ENCODE measurements around the gene CHCHD6. TPM values are rescaled to one million over a fixed set of nuclear protein-coding genes. Genes with fewer than 3 reads are reported as not detected.

The CHCHD6 gene
- total RNA-seq, 2 experiments from 2014 or later, result 12.7 to 13.1 TPM

DNA sequence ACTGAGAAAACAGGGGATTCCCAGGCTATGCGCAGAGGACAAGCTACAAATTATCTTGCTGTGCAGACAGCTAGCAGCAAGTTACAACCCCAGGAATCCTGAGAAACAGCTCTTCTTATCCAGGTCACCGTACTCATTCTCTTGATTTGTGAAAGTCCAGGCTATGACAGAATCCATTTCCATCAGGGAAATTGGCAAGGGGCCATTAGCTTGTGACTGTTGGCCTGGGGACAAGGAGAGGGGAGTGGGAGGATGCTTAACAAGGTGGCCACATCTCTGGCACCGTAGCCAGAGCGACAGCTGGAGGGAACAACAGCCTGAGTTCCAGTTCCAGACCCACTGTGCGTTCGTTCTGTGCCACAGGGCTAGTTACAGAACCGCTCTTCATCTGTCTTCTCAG, 233.9 kb downstream of the CHCHD6 start:
- no peak for DNase-seq
- Mint-ChIP-seq H3K9me3 (no peaks in the 10 kb centered on the region), H3K4me1 (ENCODE audit: low read depth) (no peaks in the 10 kb centered on the region), H3K27me3 (no peaks in the 10 kb centered on the region), H3K4me3 (no peak overlapping the region), H3K36me3 (no peaks in the 10 kb centered on the region), H3K27ac (no peak overlapping the region)
- POLR2A ChIA-PET, result no interaction called here
- intact Hi-C loops (cut with micrococcal nuclease), result no loop called here
- CTCF ChIA-PET, result interaction anchor here (0.7 kb wide), 1 partner anchor 58 kb away, joined by 3 read pairs; no protein-coding TSS in a partner anchor

DNA sequence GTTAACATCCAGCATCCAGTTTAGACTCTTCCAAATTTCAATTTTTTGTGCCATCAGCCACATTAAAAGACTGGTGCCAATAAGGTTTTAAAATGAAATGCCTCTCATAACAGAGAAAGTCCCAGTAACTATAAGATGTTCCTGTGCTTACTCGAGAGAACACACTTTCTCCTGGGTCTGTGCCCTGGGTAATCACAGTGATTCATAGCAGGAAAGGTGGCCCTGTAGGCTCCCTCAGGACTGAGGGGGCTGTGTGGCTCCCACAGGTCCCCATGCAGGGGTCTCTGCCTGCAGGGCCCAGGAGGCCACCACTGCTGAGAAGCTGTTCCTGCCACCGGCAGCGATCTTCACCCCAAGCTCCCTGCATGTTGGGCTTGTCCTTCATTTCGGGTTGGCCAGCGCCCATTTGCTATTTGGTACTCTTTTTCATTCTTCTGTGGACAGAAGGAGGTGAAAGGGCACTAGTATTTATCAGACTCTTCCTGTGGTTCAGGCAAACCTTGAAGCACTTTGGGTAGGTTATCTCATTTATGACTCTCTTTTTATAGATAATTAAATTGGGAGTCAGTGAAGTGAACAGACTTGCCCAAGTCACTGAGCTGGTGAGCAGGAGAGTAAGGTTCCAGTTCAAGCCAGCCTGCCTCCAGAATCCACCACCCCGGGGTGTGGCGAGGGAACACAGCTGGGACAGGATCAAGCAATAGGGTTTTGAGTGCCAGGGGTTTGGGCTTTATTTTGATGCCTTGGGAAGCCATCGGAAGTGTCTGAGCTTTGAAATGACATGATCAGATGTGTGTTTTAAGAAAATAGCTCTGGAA, 234.7 kb downstream of the CHCHD6 start:
- Mint-ChIP-seq H3K36me3 (no peaks in the 10 kb centered on the region), H3K27me3 (no peaks in the 10 kb centered on the region), H3K9me3 (no peaks in the 10 kb centered on the region), H3K4me1 (ENCODE audit: low read depth) (no peaks in the 10 kb centered on the region), H3K27ac (no peak overlapping the region), H3K4me3 (no peak overlapping the region)
- ChIA-PET POLR2A (no interaction called here), CTCF (no interaction called here)
- DNase-seq, result no peak
- intact Hi-C loops (cut with micrococcal nuclease), result no loop called here

DNA sequence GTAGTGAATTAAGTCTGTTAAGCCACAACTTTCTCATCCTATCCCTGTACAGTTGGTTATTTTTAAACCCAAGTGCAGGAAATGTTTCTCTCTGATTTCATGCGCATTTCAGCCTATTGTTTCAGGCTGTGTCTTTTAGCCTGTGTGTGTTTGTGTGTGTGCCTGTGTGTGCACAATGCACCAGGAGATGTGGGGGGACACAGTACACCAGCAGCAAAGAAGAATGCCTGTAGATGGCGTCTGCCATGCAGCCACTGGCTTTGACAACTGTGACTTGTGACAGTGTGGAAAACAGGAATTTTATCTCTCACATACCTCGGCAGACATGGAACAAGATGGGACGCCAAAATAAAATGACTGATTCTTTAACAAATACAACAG, 235.3 kb downstream of the CHCHD6 start:
- H3K4me3 Mint-ChIP-seq, result no peak overlapping the region
- no peak for DNase-seq
- H3K27me3 Mint-ChIP-seq, result no peaks in the 10 kb centered on the region
- no peaks in the 10 kb centered on the region for H3K36me3 Mint-ChIP-seq
- no peak overlapping the region for H3K27ac Mint-ChIP-seq
- POLR2A ChIA-PET, result no interaction called here
- H3K9me3 Mint-ChIP-seq, result no peaks in the 10 kb centered on the region
- intact Hi-C loops (cut with micrococcal nuclease), result no loop called here
- CTCF ChIA-PET, result no interaction called here
- H3K4me1 Mint-ChIP-seq (ENCODE audit: low read depth), result no peaks in the 10 kb centered on the region

DNA sequence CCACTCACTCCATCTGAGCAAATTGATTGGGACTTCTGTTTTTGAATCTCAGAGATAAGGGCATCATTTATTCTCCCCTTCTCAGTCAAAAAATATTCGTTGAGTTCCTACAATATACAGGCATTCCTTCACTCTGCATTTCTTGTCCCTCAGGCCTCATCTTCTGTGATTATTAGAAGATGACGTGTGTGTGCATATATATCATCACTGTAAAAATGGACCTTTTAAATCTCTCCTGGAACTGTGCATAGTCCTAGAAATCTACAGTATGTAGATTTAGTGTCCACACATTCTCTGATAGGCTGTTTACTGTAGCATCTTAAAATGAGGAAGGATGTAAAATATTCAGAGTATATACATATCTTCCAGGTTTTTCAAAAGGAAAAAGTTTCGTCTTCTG, 235.7 kb downstream of the CHCHD6 start:
- H3K9me3 Mint-ChIP-seq, result no peaks in the 10 kb centered on the region
- no peaks in the 10 kb centered on the region for H3K36me3 Mint-ChIP-seq
- intact Hi-C loops (cut with micrococcal nuclease), result no loop called here
- CTCF ChIA-PET, result no interaction called here
- no peak for DNase-seq
- no peaks in the 10 kb centered on the region for H3K27me3 Mint-ChIP-seq
- POLR2A ChIA-PET, result no interaction called here
- H3K4me3 Mint-ChIP-seq, result no peak overlapping the region
- H3K27ac Mint-ChIP-seq, result no peak overlapping the region
- H3K4me1 Mint-ChIP-seq (ENCODE audit: low read depth), result no peaks in the 10 kb centered on the region

DNA sequence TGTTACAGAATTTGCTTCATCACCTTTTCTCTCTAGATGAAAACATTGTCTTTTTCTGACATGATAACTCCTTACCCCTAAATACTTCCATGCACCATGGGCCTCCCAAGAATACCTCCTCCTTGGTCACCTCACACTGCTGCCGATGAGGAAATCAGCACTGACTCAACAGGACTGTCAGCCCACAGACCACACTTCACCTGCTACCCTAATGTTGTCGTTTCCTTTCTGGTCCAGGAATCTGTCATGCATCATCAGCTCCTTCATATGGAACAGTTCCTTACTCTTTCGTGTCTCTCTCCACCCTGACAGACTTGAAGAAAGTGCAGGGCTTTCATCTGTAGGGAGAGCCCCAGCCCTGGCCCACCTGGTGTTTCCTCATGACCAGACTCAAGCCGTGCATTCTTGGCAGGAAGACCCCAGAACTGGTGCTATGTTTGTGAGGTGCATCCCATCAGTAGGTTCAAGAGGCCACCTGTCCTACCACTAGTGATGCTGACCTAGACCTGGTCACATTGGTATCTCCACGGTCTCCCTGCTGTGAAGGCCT, 237.8 kb downstream of the CHCHD6 start:
- Mint-ChIP-seq H3K9me3 (no peaks in the 10 kb centered on the region), H3K4me1 (ENCODE audit: low read depth) (no peaks in the 10 kb centered on the region), H3K27me3 (no peaks in the 10 kb centered on the region), H3K27ac (no peak overlapping the region), H3K36me3 (no peaks in the 10 kb centered on the region), H3K4me3 (no peak overlapping the region)
- intact Hi-C loops (cut with micrococcal nuclease), result no loop called here
- DNase-seq, result no peak
- POLR2A ChIA-PET, result no interaction called here
- CTCF ChIA-PET, result no interaction called here

DNA sequence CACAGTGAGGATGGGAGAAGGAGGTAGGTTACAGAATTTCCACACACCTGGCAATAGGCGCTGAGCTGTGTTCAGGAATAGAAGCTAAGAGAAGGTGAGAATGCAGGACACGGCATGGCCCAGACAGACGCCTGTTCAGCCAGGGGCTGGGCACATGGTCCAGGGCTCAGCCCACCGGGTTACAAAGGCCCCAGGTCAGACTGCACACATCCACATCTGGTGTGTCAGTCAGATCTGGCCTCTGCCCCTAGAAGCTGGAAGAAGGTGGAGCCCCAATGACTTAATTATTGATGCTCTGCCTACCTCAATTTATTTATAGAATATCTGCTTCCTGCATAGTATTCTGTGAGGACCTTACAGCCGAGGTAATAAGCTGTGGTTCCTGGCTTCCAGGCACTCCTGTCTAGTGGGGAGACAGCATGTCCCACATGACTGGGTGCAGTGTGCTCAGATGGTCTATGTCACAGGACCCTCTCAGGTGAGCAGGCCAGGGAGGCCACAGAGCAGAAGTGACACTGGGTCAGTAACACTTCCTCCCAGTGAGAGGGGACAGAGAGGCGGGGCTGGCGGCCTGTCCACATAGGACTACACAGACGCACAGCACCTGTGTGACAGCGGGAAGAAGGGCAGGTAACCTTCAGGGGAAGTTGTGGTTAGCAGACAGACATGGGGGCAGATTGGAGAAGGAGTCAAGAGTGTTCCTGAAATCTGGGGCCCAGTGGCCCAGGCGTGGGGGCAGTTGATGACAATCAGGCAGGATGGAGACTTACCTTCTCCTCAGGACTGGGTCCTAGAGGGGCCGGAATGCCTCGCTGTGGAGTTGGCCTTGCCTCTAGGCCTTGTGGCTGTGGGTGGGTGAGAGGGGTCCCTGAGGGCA, 240.3 kb downstream of the CHCHD6 start:
- CTCF ChIA-PET, result interaction anchor here (0.7 kb wide), 1 partner anchor 14 kb away, joined by 3 read pairs; no protein-coding TSS in a partner anchor
- intact Hi-C loops (cut with micrococcal nuclease), result no loop called here
- DNase-seq, result no peak
- no peaks in the 10 kb centered on the region for H3K27me3 Mint-ChIP-seq
- H3K9me3 Mint-ChIP-seq, result no peaks in the 10 kb centered on the region
- no peak overlapping the region for H3K4me3 Mint-ChIP-seq
- no peaks in the 10 kb centered on the region for H3K4me1 Mint-ChIP-seq (ENCODE audit: low read depth)
- no peak overlapping the region for H3K27ac Mint-ChIP-seq
- POLR2A ChIA-PET, result no interaction called here
- peaks cover 3% of the 10 kb centered on the region for H3K36me3 Mint-ChIP-seq

DNA sequence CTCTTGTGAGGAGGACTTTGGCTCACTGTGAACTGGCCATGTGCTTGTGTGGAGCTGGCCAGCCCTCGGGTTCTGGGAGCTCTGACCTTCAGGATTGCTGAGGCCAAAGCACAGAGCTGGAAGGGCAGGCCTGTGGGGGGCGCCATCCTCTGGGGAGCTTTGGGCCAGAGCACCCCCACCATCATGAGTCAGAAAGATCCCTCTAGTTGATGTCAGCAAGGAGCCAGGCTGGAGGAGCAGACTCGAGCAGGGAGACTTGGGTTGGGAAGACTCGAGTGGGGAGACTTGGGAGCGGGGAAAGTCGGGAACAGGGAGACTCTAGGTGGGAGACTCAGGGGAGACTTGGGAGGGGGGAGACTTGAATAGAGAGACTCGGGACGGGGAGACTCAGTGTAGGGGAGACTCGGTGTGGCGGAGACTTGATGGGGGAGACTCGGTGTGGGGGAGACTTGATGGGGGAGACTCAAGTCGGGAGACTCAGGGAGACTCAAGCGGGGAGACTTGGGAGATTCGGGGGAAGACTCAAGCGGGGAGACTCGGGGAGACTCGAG, 241.2 kb downstream of the CHCHD6 start:
- ChIA-PET CTCF (no interaction called here), POLR2A (no interaction called here)
- no peak for DNase-seq
- H3K9me3 Mint-ChIP-seq, result no peaks in the 10 kb centered on the region
- no peaks in the 10 kb centered on the region for H3K4me1 Mint-ChIP-seq (ENCODE audit: low read depth)
- peaks cover 3% of the 10 kb centered on the region for H3K36me3 Mint-ChIP-seq
- H3K27ac Mint-ChIP-seq, result no peak overlapping the region
- intact Hi-C loops (cut with micrococcal nuclease), result no loop called here
- no peak overlapping the region for H3K4me3 Mint-ChIP-seq
- H3K27me3 Mint-ChIP-seq, result no peaks in the 10 kb centered on the region

DNA sequence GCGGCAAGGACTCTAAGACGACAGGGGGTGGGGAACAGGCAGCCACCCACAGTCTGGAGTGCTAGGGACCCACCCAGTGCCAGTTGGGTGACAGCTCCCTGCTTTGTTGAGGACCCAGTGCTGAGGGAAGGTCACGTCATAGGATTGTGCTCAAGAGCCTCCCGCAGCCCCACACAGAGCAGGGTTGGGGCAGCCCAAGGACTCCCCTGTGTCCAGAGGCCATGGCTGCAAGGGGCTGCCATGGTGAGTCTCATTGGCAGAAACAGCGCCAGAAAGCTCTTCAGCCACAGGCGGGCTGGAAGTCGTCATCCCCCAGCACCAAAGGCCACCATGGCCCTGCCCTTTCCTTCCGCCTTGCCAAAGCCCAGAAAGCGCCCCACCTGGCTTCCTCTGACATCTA, 241.9 kb downstream of the CHCHD6 start:
- H3K36me3 Mint-ChIP-seq, result peaks cover 3% of the 10 kb centered on the region
- H3K9me3 Mint-ChIP-seq, result no peaks in the 10 kb centered on the region
- no peak overlapping the region for H3K27ac Mint-ChIP-seq
- intact Hi-C loops (cut with micrococcal nuclease), result no loop called here
- no peaks in the 10 kb centered on the region for H3K27me3 Mint-ChIP-seq
- H3K4me1 Mint-ChIP-seq (ENCODE audit: low read depth), result no peaks in the 10 kb centered on the region
- no peak for DNase-seq
- ChIA-PET CTCF (no interaction called here), POLR2A (no interaction called here)
- H3K4me3 Mint-ChIP-seq, result no peak overlapping the region

DNA sequence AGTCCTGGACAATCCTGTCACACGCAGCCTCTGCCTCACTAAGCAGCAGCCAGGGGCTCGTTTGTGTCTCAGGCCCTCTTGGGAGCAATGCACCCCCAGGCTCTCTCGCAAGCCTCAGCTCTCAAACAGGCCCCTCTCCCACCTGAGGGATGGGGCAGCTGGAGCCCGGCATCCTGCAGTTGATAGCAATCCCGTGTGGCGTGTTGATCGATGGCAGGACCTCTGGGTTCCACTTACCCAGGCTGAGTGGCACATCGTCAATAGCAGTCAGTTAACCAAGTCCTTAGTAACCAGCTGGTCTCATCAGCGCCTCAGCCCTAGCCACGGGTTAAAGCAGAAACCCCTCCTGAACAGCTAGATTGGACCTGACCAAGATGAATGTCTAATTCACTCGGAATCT, 242.4 kb downstream of the CHCHD6 start:
- POLR2A ChIA-PET, result no interaction called here

DNA sequence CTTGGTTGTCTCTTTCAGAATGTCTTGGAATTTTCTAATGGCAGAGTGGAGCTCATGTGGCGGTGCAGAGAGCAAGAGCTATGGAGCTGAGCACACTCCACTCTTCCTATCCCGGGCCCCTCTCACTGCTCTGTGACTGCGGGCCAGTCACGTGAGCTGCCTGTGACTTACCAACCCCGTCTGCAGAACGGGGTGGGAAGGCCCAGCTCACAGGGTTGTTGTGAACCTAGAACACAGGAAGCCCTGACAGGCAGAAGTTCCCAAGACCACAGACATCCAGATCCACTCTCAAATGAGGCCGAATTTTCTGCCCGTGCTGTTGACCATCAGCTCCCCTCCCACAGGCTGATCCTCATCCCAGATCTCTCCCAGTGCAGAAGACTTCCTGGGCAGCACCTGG, 243.4 kb downstream of the CHCHD6 start:
- Mint-ChIP-seq H3K4me3 (no peak overlapping the region), H3K27ac (no peak overlapping the region), H3K4me1 (ENCODE audit: low read depth) (no peaks in the 10 kb centered on the region), H3K9me3 (no peaks in the 10 kb centered on the region), H3K36me3 (peaks cover 3% of the 10 kb centered on the region), H3K27me3 (no peaks in the 10 kb centered on the region)
- ChIA-PET CTCF (interaction anchor here (1.0 kb wide), 1 partner anchor 1018 kb away, joined by 3 read pairs; no protein-coding TSS in a partner anchor), POLR2A (no interaction called here)
- DNase-seq, result no peak
- intact Hi-C loops (cut with micrococcal nuclease), result no loop called here

More for the DNA sequence above, 242.4 kb downstream of the CHCHD6 start:
- H3K9me3 Mint-ChIP-seq, result no peaks in the 10 kb centered on the region
- intact Hi-C loops (cut with micrococcal nuclease), result no loop called here
- CTCF ChIA-PET, result interaction anchor here (1.0 kb wide), 1 partner anchor 1017 kb away, joined by 3 read pairs; no protein-coding TSS in a partner anchor
- no peaks in the 10 kb centered on the region for H3K4me1 Mint-ChIP-seq (ENCODE audit: low read depth)
- H3K27ac Mint-ChIP-seq, result no peak overlapping the region
- DNase-seq, result no peak
- peaks cover 3% of the 10 kb centered on the region for H3K36me3 Mint-ChIP-seq
- no peaks in the 10 kb centered on the region for H3K27me3 Mint-ChIP-seq
- H3K4me3 Mint-ChIP-seq, result no peak overlapping the region

DNA sequence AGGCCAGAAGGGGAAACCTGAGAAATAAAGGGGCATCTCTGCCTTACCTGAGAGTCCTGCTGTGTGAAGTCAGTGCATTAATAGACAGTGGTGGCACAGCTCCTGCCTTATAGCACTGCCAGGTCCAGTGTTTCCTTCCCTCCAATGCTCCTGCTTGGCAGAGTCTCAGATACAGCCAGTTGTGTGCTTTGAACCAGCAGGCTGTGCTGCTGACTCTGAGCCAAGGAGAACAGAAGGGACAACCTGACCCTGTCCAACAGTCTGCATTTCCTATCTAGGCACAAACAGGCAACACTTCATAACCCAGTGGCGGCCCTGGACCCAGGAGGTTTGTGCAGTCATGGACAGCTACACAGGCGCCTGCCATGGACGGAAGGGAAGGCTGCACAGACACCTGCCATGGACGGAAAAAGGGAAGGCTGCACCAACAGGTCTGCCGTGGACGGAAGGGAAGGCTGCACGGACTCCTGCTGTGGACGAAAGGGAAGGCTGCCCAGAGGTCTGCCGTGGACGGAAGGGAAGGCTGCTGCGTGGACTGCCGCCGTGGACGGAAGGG, 245.0 kb downstream of the CHCHD6 start:
- Mint-ChIP-seq H3K27ac (no peak overlapping the region), H3K4me3 (no peak overlapping the region), H3K9me3 (no peaks in the 10 kb centered on the region), H3K27me3 (no peaks in the 10 kb centered on the region), H3K36me3 (peaks cover 3% of the 10 kb centered on the region), H3K4me1 (ENCODE audit: low read depth) (no peaks in the 10 kb centered on the region)
- intact Hi-C loops (cut with micrococcal nuclease), result no loop called here
- DNase-seq, result no peak
- ChIA-PET POLR2A (no interaction called here), CTCF (no interaction called here)

DNA sequence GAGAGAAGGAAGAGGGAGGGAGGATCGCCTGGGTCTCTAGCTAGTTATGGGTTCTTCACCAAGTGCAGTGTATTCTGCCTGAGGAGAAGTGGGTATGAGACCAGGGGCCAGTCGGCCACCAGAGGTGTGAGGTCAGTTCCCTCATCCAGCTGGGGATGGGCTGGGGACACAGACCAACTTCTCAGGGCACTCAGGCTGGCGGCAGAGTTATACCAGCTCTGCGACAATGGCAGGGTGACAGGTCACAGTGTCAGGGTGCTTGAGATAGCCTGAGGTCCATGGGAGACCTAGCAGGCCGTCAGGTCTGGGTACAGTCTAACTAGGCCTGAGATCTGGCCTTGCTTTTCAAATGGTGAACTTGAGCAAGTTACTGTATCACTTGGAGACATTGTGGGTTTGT, 247.5 kb downstream of the CHCHD6 start:
- Mint-ChIP-seq H3K9me3 (no peaks in the 10 kb centered on the region), H3K27ac (no peak overlapping the region)
- CTCF ChIA-PET, result no interaction called here

More for the DNA sequence above, 247.5 kb downstream of the CHCHD6 start:
- POLR2A ChIA-PET, result no interaction called here
- intact Hi-C loops (cut with micrococcal nuclease), result no loop called here
- H3K36me3 Mint-ChIP-seq, result peaks cover 3% of the 10 kb centered on the region
- H3K4me1 Mint-ChIP-seq (ENCODE audit: low read depth), result no peaks in the 10 kb centered on the region
- H3K27me3 Mint-ChIP-seq, result no peaks in the 10 kb centered on the region
- H3K4me3 Mint-ChIP-seq, result no peak overlapping the region
- DNase-seq, result no peak
